Activated naive CD4-positive, alpha-beta T cell treated with anti-CD3 and anti-CD28 coated beads, Interleukin-2, amount 50 U/mL, for 72 hours (primary cell): ENCODE data around the gene ATP6V1C2. TPM values are rescaled to one million over a fixed set of nuclear protein-coding genes. Genes with fewer than 3 reads are reported as not detected.

ENCODE experiments used
- ATAC-seq, 2 donors: fragments of 150-1000 bp; cut with Tn5 transposase; 2 replicates each; pipeline ENCODE4 v1.10.0; 2021; ENCODE audit warnings: mild to moderate bottlenecking in 2 of 2, moderate library complexity in 2 of 2
- DNase-seq, 2 donors: peaks; one replicate each; pipeline ENCODE4 v3.0.0; 2021 to 2022; ENCODE audit warnings: low spot score in 2 of 2
- H3K27ac Mint-ChIP-seq, 2 donors: one replicate each; pipeline ENCODE4 v1.8.0; 2022; ENCODE audit warnings: mild to moderate bottlenecking in 2 of 2, mixed read lengths in 2 of 2
- H3K36me3 Mint-ChIP-seq, 2 donors: one replicate each; pipeline ENCODE4 v1.8.0; 2022; ENCODE audit warnings: mixed read lengths in 2 of 2
- H3K9me3 Mint-ChIP-seq, 2 donors: one replicate each; pipeline ENCODE4 v1.8.0; 2022; ENCODE audit warnings: mixed read lengths in 2 of 2
- total RNA-seq, 2 donors: library from RNA; stranded (reverse); gene quantifications; one replicate each; pipeline ENCODE4 v1.2.3, GENCODE V29; 2022

The ATP6V1C2 gene
- total RNA-seq, 2 donors from 2014 or later, result 0.41 TPM; not detected in 1

GRCh38 chr2:10759151-10759714, 37.8 kb downstream of the ATP6V1C2 start:
- Mint-ChIP-seq H3K9me3 (no peaks in the 10 kb centered on the region), H3K27ac (no peak overlapping the region), H3K36me3 (no peaks in the 10 kb centered on the region)
- DNase-seq (no peak), ATAC-seq (no peak)

DNA sequence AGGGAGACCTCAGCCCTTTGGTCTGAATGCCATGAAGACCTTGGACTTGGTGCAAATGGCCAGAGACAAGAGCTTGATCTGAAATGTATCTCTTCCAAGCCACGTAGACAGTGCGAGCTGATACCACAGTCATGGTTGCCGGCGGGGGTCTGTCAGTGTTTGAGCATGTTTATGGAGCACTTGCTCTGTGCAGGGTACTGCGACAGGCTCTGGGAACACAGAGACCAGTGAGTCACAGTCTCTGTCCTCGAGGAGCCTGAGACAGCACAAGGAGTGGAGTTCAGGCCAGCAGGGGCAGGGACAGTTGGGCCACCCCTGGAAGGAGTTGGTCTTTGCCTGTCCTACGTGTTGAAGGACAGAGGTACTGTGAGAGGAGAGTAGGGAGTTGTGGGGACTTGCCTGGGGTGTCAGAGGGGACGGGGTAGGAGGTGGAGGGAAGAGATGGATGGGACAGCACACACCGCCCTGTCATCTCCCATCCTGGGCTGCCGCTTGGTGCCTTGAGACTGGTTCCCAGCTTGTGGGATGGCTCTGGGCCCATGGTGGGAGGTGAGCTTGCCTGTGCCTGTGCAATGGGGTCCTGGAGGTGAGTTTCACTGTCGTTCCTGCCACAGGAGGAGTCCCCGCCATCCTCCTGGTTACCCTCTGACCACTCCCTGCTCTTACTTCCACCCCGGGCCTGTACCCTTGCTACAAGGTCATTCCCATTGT, 39.5 kb downstream of the ATP6V1C2 start:
- Mint-ChIP-seq H3K9me3 (no peaks in the 10 kb centered on the region), H3K27ac (no peak overlapping the region), H3K36me3 (no peaks in the 10 kb centered on the region)
- no peak for ATAC-seq
- no peak for DNase-seq

DNA sequence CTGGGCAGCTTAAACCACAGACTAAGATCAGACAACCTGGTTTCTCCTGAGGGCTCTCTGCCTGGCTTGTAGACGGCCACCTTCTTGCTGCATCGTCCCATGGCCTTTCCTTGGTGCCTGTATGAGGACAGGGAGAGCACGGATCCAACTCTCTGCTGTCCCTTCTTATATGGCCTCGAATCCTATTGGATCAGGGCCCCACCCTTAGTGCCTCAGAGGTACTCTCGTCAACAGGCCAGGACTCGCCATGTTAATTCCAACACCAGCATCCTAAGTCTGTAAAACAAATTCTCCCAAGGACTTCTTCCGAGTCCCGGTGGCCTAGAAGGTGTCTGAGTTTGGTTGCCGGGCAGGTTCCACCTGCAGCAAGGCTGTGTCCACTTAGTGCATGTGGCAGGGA, 40.2 kb downstream of the ATP6V1C2 start:
- no peak overlapping the region for H3K27ac Mint-ChIP-seq
- DNase-seq, result no peak

DNA sequence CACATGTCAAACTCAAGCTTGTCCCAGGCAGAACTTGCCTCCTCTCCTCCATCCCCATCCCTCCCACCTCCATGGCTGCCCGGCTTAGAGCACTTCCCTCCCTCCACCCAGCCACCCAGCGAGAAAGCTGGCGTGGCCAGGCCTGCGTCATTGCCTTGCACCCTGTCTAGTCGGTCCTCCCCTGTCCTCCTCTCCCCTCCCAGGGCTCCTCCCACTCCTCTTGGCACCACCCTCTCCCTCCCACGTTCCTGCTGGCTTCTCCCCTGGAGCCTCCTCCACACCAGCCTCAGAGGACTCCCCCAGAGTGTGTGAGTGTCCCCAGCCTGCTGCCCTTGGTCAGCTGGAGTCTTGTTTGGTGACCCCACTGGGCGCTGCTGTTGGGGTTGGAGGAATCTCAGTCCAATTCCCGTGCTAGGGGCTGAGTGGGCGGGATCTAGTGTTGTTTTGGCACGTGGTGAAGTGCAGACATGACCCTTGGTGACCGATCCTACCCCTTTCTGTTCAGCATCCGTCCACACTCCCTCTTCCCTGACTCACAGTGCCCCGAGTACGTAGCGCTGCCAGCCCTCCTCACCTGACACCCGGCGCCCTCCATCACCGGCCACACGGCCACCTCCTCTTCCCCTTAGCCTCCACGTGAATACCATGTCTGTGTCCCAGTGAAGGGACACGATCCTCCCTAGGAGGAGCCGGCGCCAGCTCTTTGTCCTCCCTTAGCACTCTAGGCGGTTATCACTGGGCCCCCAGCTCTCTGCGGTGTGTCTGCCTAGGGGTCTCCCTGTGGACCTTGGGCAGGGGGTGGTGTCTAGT, 41.4 kb downstream of the ATP6V1C2 start:
- DNase-seq (no peak), ATAC-seq (no peak)
- H3K9me3 Mint-ChIP-seq, result no peaks in the 10 kb centered on the region
- no peaks in the 10 kb centered on the region for H3K36me3 Mint-ChIP-seq
- no peak overlapping the region for H3K27ac Mint-ChIP-seq

More for the DNA sequence above, 40.2 kb downstream of the ATP6V1C2 start:
- H3K9me3 Mint-ChIP-seq, result no peaks in the 10 kb centered on the region
- H3K36me3 Mint-ChIP-seq, result no peaks in the 10 kb centered on the region
- ATAC-seq, result no peak

- Mint-ChIP-seq H3K9me3 (no peaks in the 10 kb centered on the region), H3K27ac (no peak overlapping the region), H3K36me3 (no peaks in the 10 kb centered on the region)
- ATAC-seq, result no peak
- no peak for DNase-seq
These were observed 42.0 kb downstream of the ATP6V1C2 start for GRCh38 chr2:10763461-10763800.

DNA sequence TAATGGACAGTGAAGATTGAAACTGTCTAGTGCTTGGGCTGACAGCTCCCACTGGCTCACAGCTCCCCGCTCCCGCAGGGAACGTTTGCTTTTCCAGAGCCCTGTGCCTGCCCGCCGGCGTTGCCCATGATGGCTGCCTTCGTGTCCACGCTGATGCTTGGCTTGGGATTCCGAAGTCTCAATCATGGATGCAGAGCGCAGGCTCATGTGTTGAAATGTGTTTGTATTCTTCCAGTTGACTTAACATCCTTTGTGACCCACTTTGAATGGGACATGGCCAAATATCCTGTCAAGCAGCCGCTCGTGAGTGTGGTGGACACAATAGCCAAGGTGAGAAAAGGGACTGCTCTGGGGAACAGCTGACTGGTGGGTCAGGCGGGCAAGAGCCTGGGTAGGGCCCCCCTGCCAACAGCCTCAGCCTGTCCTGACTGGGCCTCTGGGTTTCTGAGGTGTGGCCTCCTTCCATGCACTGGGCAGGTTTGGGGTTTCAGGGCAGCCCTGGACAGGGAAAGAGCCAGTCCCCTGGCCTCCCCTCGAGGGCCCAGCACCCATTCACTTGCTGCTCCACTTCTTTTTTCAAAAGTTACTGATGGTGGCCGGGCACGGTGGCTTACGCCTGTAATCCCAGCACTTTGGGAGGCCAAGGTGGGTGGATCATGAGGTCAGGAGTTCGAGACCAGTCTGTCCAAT, 42.8 kb downstream of the ATP6V1C2 start:
- ATAC-seq (no peak), DNase-seq (no peak)
- H3K36me3 Mint-ChIP-seq, result no peaks in the 10 kb centered on the region
- H3K9me3 Mint-ChIP-seq, result no peaks in the 10 kb centered on the region
- no peak overlapping the region for H3K27ac Mint-ChIP-seq

- ATAC-seq, result no peak
- no peaks in the 10 kb centered on the region for H3K9me3 Mint-ChIP-seq
- no peaks in the 10 kb centered on the region for H3K36me3 Mint-ChIP-seq
- no peak overlapping the region for H3K27ac Mint-ChIP-seq
- DNase-seq, result no peak
These were observed 43.5 kb downstream of the ATP6V1C2 start for GRCh38 chr2:10764896-10765295.

DNA sequence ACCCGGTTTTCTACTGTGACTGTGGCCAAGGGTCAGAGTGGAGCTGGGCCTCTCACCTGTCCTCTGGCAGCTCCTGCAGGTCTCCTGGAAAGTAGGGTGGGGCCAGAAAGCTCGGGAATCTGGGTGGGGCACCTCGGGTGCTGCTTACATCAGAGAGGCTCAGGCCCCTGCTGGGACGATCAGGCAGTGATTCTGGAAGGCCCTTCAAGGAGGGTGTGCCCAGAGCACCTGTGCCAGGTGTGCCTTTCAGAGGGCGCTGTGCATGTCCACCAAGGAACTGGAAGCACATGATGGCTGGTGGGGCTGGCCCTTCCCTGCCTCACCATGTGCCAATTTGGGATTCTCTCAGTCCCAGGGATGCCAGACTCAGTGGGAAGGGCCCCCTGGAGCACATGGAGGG, 44.0 kb downstream of the ATP6V1C2 start:
- no peaks in the 10 kb centered on the region for H3K36me3 Mint-ChIP-seq
- no peak overlapping the region for H3K27ac Mint-ChIP-seq
- ATAC-seq (no peak), DNase-seq (no peak)
- H3K9me3 Mint-ChIP-seq, result no peaks in the 10 kb centered on the region

- no peak for DNase-seq
- Mint-ChIP-seq H3K9me3 (no peaks in the 10 kb centered on the region), H3K27ac (no peak overlapping the region)
These were observed 44.5 kb downstream of the ATP6V1C2 start for GRCh38 chr2:10765914-10766313.

GRCh38 chr2:10768063-10768507, 46.7 kb downstream of the ATP6V1C2 start:
- DNase-seq (no peak), ATAC-seq (no peak)
- no peaks in the 10 kb centered on the region for H3K36me3 Mint-ChIP-seq
- H3K9me3 Mint-ChIP-seq, result no peaks in the 10 kb centered on the region
- H3K27ac Mint-ChIP-seq, result no peak overlapping the region

More at GRCh38 chr2:10765914-10766313, 44.5 kb downstream of the ATP6V1C2 start:
- no peaks in the 10 kb centered on the region for H3K36me3 Mint-ChIP-seq
- no peak for ATAC-seq

- no peaks in the 10 kb centered on the region for H3K9me3 Mint-ChIP-seq
- H3K27ac Mint-ChIP-seq, result no peak overlapping the region
- ATAC-seq (peak in 1 of 2 donors; percentile 7), DNase-seq (peak in 1 of 2 donors; percentile 41)
- H3K36me3 Mint-ChIP-seq, result no peaks in the 10 kb centered on the region
These were observed 49.7 kb downstream of the ATP6V1C2 start for GRCh38 chr2:10770956-10771750.

DNA sequence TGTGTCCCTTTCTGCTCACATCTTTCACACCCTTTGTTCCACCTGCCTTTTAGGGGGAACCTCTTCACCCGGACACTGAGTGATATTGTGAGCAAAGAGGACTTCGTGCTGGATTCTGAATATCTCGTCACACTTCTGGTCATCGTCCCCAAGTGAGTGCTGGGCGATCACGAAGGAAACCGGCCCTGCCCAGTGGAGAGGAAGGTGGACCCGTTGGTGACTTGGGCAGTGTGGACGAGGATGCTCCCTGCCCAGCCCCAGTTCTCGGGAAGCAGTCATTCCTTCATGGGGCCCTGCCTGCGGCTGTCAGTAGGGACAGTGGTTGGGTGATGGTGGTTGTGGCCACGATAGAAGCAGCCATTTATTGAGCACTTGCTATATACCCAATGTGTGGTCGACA, 50.4 kb downstream of the ATP6V1C2 start:
- Mint-ChIP-seq H3K9me3 (no peaks in the 10 kb centered on the region), H3K27ac (no peak overlapping the region), H3K36me3 (no peaks in the 10 kb centered on the region)
- DNase-seq (peak in 1 of 2 donors; percentile 28), ATAC-seq (no peak)

- DNase-seq (peak in 1 of 2 donors; percentile 35), ATAC-seq (no peak)
- Mint-ChIP-seq H3K9me3 (no peaks in the 10 kb centered on the region), H3K36me3 (no peaks in the 10 kb centered on the region), H3K27ac (peak overlapping the region in 1 of 2 donors; percentile 82)
These were observed 50.9 kb downstream of the ATP6V1C2 start for GRCh38 chr2:10772201-10772867.

DNA sequence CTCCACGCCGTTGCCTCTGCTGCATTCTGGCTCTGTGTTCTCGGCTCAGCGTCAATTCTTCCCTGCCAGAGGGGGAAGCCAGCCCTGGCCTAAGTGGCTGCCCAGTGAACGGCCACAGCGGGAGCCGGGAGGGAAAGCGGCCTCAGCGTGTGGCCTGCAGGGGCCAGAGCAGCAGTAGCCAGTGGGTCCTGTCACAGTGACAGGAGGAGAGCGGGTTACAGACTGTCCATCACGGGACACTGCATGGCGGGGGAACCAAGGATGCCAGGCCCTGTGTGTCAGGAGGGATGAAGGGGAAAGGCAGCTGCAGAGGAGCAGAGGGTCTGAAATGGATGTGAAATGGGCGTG, 51.4 kb downstream of the ATP6V1C2 start:
- Mint-ChIP-seq H3K27ac (peak overlapping the region in 1 of 2 donors; percentile 82), H3K36me3 (no peaks in the 10 kb centered on the region), H3K9me3 (no peaks in the 10 kb centered on the region)
- ATAC-seq (no peak), DNase-seq (no peak)

GRCh38 chr2:10773821-10774341, 52.5 kb downstream of the ATP6V1C2 start:
- Mint-ChIP-seq H3K27ac (no peak overlapping the region), H3K9me3 (no peaks in the 10 kb centered on the region), H3K36me3 (no peaks in the 10 kb centered on the region)
- DNase-seq (peak in 1 of 2 donors; percentile 50), ATAC-seq (no peak)

DNA sequence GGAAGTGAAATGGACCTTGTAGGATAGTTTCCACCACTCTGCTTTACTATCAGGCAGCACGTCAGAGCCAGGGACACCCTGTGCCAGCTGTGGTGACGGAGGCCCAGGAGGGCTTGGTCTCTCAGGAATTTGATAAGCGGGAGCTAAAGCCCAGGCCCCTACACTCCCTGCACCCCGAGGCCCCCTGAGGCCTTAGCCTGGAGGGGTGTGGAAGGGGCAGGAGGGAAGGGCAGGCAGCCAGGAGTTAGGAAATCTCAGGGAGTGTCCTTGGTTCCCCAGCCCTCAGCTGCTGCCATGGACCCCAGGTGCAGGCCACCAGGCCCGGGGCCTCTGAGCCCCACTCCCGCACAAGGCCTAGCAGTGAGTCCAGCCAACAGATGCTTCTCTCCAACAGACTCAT, 53.0 kb downstream of the ATP6V1C2 start:
- no peaks in the 10 kb centered on the region for H3K36me3 Mint-ChIP-seq
- H3K27ac Mint-ChIP-seq, result no peak overlapping the region
- ATAC-seq, result no peak
- no peaks in the 10 kb centered on the region for H3K9me3 Mint-ChIP-seq
- peak in 1 of 2 donors; percentile 46 for DNase-seq
